Fibroblast of mammary gland (primary cell): ENCODE results near the gene NFE2L1.
A peak's percentile ranks its signal among the peaks of the same experiment; 100 is the strongest.

Experiments used
- DNase-seq: peaks from one replicate; pipeline ENCODE4 v3.0.0-alpha.2; 2010; ENCODE audit warnings: low read depth
- H3K4me3 ChIP-seq: 2 replicates; pipeline ENCODE4 v1.5.1; 2011; ENCODE audit warnings: low read depth, mild to moderate bottlenecking, low read length, moderate library complexity; ENCODE audit not compliant: control insufficient read depth
- TF ChIP-seq, protein P1 (sequence below): conservative IDR thresholded peaks from 2 replicates; pipeline ENCODE4 v1.5.1; 2011; ENCODE audit warnings: low read depth, low read length, inconsistent platforms; ENCODE audit not compliant: control insufficient read depth, insufficient read depth

NFE2L1 gene

DNA sequence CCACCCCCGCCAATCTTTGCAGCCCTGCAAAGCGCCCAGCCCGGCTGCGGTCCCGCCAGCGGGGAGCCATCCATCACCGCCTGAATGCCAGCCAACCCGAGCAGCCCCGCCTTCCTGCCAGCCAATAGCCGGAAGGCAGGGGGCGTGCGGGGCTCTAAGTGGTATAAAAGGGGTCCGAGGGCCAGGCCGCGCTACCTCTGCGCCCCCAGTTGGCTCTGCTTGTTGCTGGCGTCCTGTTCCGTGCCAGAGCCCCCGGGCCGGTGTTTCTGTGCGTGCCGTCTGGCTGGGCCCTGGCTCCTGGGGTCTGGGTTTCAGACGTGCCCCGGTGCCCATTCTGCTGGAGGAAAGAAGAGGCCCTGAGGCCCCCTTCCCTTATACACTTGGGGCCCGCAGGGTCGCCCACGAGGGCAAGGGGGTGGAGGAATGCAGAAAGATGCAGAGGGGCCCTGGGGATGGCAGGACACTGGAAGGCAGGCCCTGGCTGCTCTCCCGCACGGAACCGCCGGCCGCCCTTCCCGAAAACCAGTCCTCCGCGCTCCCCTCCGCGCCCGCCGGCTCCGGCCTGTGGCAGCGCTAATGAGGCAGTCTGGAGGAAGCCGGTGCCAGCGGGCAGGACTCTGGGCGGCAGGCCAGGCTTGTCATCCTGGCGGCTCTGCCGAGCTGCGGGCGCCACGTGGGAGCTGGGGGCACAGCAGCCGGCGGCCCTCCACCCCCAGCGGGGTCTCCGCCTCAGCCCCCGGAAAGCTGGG, 24.6 kb upstream of the NFE2L1 start:
- peak overlapping the region; percentile 57 for H3K4me3 ChIP-seq
- TF ChIP-seq, protein P1, sequence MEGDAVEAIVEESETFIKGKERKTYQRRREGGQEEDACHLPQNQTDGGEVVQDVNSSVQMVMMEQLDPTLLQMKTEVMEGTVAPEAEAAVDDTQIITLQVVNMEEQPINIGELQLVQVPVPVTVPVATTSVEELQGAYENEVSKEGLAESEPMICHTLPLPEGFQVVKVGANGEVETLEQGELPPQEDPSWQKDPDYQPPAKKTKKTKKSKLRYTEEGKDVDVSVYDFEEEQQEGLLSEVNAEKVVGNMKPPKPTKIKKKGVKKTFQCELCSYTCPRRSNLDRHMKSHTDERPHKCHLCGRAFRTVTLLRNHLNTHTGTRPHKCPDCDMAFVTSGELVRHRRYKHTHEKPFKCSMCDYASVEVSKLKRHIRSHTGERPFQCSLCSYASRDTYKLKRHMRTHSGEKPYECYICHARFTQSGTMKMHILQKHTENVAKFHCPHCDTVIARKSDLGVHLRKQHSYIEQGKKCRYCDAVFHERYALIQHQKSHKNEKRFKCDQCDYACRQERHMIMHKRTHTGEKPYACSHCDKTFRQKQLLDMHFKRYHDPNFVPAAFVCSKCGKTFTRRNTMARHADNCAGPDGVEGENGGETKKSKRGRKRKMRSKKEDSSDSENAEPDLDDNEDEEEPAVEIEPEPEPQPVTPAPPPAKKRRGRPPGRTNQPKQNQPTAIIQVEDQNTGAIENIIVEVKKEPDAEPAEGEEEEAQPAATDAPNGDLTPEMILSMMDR = no peak
- DNase-seq = peak; percentile 52

DNA sequence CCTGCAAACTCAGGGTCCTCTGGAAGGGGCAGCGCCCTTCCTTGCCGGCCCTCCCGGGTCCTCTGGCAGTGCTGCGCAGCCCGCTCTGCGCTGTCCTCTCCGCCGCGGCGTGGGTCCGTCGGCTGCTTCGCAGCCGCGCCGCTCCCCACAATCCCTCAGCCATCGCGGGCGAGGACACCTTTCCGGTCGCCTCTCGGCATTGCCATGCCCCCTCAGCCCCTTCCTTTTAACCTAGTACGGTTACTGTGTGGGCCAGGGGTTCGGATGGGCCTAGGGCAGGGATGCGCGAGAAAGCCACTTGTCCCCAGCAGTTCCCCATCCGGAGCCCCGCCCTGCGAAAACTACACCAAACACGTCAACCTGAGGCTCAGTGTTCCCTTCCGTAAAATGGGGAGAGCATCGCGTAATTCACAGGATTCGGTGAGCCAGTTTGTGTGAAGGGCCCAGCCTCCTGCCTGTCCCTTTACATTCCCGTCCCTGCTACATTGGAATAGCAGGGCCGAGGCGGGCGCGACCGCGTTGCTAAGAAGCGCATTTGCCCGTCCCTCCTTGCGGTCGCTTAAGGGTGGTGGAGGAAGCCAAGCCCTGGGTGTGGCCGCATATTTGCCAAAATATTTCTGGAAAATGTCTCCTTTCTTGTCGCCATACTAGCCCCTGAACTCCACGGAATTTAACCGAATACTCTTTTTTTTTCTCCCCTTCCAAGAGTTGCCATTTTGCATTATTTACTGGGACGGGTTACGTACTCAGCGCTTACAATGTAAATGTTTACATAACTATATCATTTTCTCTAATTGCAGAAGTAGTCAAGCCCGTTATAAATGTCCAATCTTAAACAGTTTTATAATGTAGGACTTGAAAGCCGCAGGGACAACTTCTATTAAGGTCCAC, 23.8 kb upstream of the NFE2L1 start:
- peak; percentile 21 for DNase-seq
- peak overlapping the region; percentile 57 for H3K4me3 ChIP-seq
- TF ChIP-seq, protein P1 = no peak

DNA sequence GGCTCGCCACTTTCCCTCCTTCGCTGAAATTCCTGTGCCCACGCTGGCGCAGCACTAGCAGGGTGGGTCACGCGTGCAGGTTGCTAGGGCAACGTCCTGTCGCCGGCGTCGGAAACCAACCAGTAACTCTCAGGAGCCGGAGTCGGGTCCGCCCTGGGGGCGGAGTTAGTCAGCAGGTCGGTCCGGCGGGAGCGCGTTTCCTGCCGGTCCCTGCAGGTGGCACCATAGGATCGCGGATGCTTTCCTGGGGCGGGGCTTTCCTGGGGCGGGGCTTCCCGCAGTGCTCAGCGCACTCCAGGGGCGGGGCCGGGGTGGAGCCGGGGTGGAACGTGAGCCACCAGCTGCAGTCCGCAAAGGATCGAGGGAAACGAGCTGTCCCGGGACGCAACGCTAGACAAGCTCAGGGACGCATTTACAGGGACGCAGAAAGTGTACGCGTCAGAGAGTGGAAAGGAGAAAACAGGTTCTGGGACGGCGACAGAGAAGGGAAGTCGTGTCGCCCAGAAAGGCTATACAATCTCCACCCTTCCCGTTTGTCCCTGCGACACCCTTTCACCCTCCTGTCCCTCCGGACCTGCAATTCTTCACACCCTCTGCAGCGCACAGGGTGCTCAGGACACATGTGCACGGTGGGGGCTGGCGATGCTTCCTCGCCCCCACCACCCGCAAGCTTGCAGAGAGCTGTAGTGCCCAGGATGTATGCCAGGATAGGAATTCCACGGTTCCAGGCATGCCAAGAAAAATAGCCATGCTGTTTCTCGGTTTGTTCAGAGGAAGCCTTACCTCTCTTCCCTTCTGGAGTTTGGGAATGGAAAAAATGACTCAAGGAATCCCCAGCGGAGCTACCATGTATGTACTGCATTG, 22.9 kb upstream of the NFE2L1 start:
- peak; percentile 95 for DNase-seq
- H3K4me3 ChIP-seq = peak overlapping the region; percentile 57
- TF ChIP-seq, protein P1 = peak; percentile 61

DNA sequence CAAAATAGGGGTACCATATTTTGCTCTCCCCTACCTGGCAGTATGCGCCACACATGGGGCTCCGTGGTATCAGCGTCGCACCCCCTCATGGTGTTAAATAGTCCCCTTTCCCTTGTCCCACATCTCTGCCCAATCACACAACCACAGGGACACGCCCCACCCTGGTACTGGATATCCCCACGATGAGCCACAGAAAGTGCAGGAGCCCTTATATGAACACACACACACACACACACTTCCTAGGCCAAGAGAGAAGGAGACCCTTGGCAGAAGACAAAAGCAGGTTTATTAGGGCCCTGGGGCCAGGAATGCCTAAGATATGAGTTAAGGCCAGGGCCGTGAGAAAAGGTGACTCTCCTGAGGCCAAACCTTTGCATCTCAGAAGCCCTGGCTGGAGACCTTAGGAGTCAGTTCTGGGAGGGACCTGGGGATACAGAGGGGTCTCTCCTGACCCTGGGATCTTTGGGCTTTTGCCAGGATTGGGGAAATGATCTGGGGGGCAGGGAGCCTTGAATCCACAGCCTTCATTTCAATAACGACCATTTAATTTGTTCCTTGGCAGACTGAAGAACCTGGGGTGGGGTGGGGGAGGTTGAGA, 22.2 kb upstream of the NFE2L1 start:
- DNase-seq = no peak
- H3K4me3 ChIP-seq = peak overlapping the region; percentile 54
- TF ChIP-seq, protein P1 = no peak

DNA sequence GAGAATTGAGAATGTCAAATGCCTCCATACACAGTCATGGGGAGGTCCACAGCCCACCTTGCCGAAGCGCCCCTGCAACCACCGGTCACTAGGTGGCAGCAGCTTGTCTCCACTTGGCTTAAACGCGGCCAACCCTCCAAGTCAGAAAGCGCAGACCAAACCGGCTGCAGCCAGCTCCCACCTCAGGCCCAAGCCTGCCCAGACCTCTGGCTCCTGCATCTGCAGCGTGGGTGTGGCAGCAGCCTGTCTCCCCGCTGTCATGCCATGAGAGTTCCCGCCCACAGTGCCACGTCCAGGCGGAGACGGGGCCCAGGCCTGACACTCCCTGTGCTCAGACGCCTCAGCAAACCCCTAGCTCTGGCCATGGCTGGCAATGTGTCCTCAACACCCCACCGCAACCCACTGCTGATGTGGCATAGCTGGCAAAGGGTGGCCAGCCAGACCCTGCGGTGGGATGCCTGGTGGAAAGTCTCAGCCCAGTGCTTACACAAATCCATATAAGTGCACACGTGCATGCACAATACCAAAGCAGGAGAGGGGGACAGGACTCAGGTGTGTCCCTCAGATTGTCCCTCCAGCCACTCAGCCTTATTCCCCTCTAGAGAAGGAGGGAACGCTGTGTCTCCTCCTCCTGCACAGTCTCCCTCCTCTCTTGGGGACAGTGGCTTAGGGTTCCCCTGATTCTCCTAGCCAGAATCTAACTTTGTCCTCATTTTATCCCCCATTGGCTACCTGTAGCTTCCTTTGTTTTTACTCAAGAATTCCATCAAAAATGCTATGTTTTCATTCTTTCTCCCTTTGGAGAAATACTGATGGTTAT, 21.4 kb upstream of the NFE2L1 start:
- DNase-seq = peak; percentile 92
- no peak overlapping the region for H3K4me3 ChIP-seq
- TF ChIP-seq, protein P1 = peak; percentile 87
